Stimulated activated CD8-positive, alpha-beta memory T cell treated with anti-CD3 and anti-CD28 coated beads, Interleukin-12 subunit alpha, Interleukin-12 subunit beta, amount 100 ng/mL, for 24 hours (primary cell): ENCODE measurements around the gene WNT8B.

Experiments
- DNase-seq: peaks from one replicate; pipeline ENCODE4 v3.0.0-alpha.2; 2020; ENCODE audit errors: extremely low read depth

The WNT8B gene

DNA sequence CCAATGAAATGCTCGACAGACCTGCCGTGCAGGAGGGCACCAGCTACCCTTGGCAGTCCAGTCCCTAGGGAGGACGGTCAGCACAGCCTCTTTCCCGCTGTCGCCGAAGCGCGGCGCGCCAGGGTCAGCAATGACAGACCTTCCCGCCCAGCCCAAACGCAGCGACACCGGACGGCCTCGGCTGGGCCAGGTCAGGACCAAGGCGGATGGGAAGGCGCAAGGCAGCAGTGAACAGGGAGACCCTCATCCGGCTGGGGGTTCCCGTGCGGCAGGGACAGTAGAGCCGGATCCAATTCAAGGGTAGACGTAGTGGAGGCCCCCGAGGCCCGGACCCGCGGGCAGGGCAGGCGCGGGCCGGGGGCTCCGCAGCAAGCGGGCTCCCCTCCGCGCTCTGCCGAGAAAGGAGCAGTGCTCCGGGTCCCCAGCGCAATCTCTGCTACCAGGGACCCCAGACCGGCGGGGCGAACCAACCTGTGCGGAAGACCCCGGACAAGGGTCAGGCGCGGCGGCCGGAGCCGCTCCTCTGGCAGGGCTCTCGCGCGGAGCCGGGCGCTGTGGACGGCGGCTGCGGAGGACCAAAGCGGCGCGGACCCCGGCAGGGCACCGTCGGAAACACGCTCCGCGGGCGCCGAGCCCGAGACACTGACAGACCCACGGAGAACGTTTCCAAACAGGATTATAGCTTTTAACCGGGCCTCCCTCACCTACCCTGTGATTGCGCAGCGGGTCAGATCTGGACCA lies 56.7 kb downstream of the WNT8B start, which contains the start of gene SEC31B:
Gene SEC31B, minus strand, starts transcription at position 551 of the 741 bp plus-strand sequence. CDS start 2,909 bp downstream, outside the sequence.
- no peak for DNase-seq

- no peak for DNase-seq
These were observed 58.0 kb downstream of the WNT8B start for GRCh38 chr10:100520811-100521210.

DNA sequence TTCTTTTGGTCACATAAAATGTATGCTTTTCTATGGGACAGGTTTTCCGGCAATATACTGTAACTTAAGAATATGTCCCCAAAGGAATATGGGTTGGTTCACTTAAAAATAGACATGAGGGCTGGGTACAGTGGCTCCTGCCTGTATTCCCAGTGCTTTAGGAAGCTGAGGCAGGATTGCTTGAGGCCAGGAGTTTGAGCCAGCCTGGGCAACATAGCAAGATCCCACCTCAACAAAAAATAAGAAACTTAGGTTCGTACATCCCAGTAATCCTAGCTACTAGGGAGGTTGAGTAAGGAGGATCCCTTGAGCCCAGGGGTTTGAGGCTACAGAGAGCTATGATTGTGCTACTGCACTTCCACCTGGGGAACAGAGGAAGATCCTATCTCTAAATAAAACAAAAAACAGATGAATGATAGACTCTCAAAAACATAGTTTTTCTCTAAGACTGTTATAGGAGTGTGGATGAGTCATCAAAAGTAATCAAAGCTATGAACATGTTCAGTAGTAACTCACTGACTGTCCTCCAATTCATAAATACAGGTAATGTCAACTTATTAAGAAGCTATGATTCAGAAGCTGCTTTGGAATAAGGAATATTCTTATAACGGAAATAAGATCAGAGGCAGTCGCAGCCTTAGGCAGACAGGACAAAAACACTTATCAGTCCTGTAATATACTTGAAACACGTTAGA lies 59.4 kb downstream of the WNT8B start:
- no peak for DNase-seq

GRCh38 chr10:100522945-100523344 lies 60.1 kb downstream of the WNT8B start:
- DNase-seq = no peak

DNA sequence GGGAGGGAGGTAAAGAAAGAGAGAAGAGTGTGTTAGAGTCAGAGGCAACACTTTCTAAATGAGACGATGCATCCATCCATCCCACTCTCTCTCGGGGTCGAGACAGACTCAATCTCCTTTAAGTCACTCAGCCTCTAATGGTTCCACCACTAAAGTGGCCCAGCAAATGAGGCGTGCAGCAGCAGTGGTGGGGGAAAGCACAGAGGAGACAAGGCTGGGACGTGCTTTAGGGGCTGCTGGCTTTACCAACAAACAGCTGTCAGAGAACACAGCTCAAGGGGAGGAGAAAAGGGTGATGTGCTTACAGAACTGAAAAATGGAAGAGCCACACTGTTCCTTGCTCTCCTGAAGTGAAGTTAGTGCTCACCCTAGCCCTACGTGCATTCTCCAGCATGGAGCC lies 61.4 kb downstream of the WNT8B start:
- no peak for DNase-seq

- DNase-seq = no peak
These were observed 61.8 kb downstream of the WNT8B start for GRCh38 chr10:100524638-100525037.

- no peak for DNase-seq
These were observed 65.5 kb downstream of the WNT8B start for GRCh38 chr10:100528123-100528886.

DNA sequence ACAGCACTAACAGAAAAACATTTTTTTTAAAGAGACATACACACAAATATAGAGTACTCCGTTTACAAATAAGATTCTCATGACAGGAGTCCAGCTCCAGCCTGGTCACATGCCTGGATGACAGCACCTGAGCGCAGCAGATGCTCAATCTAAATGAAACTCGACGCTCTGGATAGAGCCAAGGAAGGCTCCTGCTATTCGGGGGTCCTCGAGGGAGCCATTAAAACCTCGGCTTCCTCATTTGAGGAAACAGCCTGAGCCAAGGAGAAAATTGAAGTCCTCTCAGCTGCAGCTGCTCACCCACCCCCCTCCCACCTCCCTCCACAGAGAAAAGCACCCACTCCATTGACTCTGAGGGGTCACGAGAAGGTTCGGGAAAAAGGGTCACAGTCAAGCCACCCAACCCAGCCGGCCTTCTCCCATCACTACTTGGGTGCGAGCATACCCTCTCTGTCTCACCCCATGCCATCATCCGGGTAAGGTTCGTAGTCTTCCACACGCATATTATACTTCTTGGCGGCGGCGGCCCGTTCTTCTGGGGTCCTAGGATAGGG lies 66.2 kb downstream of the WNT8B start:
- DNase-seq = no peak

DNA sequence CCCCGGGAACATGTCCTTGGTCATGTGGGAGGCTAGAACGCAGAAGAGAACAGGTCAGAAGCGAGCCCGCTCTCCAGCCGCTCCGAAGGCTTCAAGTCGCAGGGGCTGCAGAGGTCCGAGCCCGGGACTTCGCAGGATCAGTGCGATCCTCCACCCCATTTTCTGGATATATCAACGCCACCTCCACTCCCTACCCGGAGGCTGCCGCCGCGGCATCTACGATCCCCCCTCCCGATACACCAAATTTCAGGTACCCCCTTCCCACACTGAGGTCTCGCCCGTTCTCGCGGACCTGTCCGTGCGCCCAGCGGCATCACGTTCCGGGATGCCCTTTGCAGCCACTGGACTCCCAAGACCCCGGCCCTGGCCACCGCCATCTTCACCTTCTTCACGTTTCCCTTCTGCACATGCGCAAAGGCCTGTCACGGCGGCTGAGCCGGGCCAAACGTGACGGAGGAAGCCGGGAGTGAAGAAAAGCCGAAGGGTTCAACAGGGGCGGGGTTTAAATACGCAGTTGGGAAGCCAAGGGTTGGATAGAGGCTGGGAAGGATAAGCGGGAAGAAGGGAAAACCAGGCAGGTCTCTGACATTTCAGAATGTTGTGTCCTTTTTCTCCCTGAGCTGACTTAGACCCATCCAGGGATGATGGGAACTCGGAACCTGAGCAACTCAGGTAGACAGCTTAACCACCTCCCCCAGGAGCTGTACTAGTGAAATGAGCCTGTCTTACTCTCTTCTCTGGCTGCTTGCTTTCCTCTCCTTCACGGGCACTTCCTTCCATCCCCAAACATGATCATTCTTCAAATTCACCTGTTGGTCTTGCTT lies 66.9 kb downstream of the WNT8B start, which contains the start of gene NDUFB8:
Gene NDUFB8, minus strand, starts transcription at position 397 of the 824 bp plus-strand sequence. Its CDS starts 20 bp downstream, at position 377.
- peak; percentile 54 for DNase-seq

- DNase-seq = no peak
These were observed 69.0 kb downstream of the WNT8B start for GRCh38 chr10:100531761-100532160.
